Skeletal muscle cell (primary cell): Measurements from ENCODE around the gene RIC1.
"Not testable (repeated sequence)": the region's sequence is repeated elsewhere in the genome, so short reads cannot be mapped to it uniquely, and the experiment has no call there.

Experiments
- DNase-seq: peaks from one replicate; pipeline ENCODE4 v3.0.0-alpha.2; 2010; ENCODE audit warnings: low read depth
- H3K4me3 ChIP-seq: 2 replicates; pipeline ENCODE4 v1.5.1; 2011; ENCODE audit warnings: low read depth, mild to moderate bottlenecking, control low read depth, low read length, moderate library complexity

Gene RIC1

DNA sequence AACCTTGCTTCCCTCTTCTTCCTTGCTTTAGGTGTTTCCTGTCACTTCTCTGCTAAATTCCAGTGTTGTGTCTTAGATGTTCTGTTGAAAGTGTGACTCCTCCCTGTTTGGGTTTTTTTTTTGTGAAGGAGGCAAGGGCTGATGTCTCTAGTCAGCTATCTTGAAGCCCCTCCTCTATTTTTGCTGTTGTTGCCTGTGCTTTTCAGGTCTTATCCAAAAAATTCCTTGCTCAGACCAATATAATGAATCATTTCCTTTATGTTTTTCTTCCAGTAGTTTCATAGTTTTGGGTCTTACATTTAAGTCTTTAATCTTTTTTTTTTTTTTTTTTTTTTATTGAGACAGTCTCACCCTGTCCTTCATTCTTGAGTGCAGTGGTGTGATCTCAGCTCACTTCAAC is 22.3 kb downstream of the RIC1 start:
- DNase-seq, result no peak
- no peak overlapping the region for H3K4me3 ChIP-seq

- no peak overlapping the region for H3K4me3 ChIP-seq
- no peak for DNase-seq
Observed at GRCh38 chr9:5652821-5653220, 23.9 kb downstream of the RIC1 start.

DNA sequence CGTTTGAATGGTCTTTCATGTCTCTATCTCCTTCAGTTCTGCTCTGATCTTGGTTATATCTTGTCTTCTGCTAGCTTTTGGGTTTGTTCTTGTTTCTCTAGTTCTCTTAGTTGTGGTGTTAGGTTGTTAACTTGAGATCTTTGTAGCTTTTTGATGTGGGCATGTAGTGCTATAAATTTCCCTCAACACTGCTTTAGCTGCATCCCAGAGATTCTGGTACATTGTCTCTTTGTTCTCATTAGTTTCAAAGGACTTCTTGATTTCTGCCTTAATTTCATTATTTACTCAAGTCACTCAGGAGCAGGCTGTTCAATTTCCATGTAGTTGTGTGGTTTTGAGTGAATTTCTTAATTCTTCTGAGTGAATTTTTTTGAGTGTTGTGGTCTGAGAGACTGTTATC is 33.9 kb downstream of the RIC1 start:
- H3K4me3 ChIP-seq, DNase-seq: not testable (repeated sequence)

DNA sequence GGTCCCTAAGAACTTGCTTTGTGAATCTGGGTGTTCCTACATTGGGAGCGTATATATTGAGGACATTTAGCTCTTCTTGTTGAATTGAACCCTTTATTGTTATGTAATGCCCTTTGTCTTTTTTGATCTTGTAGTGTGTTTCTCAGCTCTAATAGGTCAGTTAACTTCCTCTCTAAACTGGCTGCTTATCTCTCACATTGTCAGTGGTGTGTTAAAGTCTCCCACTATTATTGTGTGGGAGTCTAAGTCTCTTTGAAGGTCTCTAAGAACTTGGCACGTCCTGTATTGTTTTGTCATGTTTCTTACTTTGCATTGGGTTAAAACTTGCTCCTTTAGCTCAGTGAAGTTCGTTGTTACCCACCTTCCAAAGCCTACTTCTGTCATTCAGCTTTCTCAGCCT is 36.2 kb downstream of the RIC1 start:
- no peak overlapping the region for H3K4me3 ChIP-seq
- no peak for DNase-seq

DNA sequence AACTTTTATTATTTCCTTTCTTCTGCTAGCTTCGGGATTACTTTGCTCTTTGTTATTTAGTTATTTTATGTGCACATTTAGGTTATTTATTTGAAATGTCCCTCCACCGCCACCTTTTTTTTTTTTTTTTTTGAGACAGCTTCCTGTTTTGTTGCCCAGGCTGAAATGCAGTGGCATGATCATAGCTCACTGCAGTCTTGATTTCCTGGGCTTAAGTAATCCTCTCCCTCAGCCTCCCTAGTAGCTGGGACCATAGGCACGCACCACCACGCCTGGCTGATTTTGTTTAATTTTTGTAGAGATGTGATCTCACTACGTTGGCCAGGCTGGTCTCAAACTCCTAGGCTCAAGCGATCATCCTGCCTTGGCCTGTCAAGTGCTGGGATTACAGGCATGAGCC is 38.5 kb downstream of the RIC1 start:
- H3K4me3 ChIP-seq, result no peak overlapping the region
- DNase-seq, result no peak

GRCh38 chr9:5670079-5670478 is 41.2 kb downstream of the RIC1 start:
- H3K4me3 ChIP-seq, result no peak overlapping the region
- no peak for DNase-seq

GRCh38 chr9:5671711-5672353 is 42.9 kb downstream of the RIC1 start:
- H3K4me3 ChIP-seq, result no peak overlapping the region
- DNase-seq, result no peak

DNA sequence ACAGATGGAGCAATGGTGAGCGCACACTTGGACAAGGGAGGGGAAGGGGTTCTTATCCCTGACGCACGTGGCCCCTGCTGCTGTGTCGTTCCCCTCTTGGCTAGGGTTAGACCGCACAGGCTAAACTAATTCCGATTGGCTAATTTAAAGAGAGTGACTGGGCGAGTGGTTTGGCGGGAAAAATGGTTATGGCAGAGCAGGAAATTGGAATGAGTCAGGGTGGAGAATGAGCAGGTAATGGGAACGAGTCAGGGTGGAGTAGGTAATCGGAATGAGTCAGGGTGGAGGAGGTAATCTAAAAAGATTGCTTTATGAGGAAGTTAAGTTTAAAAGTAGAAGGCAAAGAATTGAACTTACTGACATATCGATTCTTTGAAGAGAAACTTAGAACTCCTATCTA is 46.1 kb downstream of the RIC1 start:
- not testable (repeated sequence) for H3K4me3 ChIP-seq, DNase-seq

DNA sequence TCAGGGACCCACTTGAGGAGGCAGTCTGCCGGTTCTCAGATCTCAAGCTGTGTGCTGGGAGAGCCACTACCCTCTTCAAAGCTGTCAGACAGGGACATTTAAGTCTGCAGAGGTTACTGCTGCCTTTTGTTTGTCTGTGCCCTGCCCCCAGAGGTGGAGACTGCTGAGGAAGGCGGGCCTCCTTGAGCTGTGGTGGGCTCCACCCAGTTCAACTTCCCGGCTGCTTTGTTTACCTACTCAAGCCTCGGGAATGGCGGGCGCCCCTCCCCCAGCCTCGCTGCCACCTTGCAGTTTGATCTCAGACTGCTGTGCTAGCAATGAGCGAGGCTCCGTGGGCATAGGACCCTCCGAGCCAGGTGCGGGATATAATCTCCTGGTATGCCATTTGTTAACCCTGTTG is 54.7 kb downstream of the RIC1 start:
- not testable (repeated sequence) for H3K4me3 ChIP-seq, DNase-seq

DNA sequence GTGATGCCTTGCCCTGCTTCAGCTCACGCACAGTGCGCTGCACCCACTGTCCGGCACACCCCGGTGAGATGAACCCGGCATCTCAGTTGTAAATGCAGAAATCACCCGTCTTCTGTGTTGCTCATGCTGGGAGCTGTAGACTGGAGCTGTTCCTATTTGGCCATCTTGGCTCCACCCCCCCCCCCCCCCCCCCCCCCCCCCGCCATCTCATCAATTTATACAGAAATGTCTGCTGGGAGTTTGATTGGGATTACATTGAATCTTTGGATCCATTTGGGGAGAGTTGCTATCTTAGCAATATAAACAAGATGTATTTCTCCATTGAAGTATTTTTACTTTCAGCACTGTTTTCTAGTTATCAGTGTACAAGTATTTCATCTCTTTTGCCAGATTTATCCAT is 55.2 kb downstream of the RIC1 start:
- no peak overlapping the region for H3K4me3 ChIP-seq
- DNase-seq, result no peak

GRCh38 chr9:5688109-5688508 is 59.2 kb downstream of the RIC1 start:
- H3K4me3 ChIP-seq, result no peak overlapping the region
- no peak for DNase-seq

DNA sequence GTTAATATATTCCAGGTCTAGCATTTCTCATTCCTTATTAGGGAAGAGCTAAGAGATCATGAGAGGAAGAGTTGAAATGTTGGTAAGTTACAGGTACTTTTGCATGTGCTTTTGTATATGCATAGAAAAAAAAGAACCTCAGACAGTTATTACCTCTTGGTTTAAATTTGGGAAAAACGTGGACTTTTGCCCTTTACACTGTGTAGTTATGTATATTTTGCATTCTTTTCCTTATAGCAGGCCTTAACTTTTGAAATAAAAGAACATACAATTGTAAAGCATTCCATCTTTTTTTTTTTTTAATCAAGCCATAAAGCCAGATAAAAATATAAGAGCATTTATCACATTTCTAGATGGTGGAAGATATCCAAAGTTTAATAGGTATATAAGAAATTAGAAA is 61.4 kb downstream of the RIC1 start:
- no peak overlapping the region for H3K4me3 ChIP-seq
- DNase-seq, result no peak

- H3K4me3 ChIP-seq, result no peak overlapping the region
- no peak for DNase-seq
Observed at GRCh38 chr9:5695860-5696259, 67.0 kb downstream of the RIC1 start.

DNA sequence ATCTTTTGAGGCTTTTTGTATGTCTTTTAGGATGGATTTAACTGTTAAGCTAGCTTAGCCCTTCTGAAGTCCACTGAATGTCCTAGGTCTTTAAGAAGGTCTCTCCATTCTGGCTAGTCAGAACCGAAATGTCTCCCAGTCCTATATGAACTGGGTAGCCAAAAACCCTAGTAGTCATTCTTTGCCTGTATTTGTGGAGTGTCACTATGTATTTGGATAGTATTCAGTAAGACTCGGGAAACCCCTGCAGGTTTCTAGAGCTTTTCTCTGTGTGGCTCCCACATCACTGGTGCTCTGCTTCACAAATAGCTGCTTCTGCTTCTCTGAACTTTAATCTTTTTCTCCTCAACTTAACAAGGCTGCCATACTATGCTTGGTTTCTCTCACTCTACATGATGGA is 68.0 kb downstream of the RIC1 start:
- no peak overlapping the region for H3K4me3 ChIP-seq
- DNase-seq, result no peak

GRCh38 chr9:5698004-5698403 is 69.1 kb downstream of the RIC1 start:
- no peak for DNase-seq
- no peak overlapping the region for H3K4me3 ChIP-seq

DNA sequence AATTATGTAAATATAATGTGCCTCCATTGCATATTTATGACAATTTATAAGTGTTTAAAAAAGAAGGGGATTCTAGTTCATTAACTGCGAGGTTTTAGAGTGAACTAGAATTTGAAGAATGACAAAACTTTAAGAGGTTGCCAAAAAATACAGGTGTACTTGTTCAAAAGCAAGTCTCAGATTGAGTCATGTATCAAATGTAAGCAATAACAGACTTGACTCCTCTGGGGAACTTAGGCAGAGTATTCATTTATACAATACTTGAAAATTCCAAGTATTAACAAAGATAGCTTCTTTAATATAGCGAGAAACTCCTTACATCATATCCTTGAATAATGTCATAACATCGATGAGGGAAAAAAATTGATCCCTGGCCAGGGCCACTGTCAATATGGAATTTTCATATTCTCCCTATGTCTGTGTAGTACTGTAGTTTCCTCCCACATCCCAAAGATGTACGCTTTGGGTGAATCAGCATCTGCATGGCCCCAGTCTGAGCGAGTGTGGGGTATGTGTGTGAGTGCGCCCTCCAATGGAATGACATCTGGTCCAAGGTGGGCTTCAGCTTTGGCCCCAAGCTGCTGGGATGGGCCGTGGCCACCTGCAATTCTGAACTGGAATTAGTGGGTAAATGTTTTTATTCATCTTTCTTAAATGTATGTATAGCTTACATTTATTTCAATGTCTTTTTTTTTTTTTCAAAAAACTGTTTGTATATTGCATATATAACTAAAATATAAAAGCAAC is 70.1 kb downstream of the RIC1 start:
- no peak for DNase-seq

DNA sequence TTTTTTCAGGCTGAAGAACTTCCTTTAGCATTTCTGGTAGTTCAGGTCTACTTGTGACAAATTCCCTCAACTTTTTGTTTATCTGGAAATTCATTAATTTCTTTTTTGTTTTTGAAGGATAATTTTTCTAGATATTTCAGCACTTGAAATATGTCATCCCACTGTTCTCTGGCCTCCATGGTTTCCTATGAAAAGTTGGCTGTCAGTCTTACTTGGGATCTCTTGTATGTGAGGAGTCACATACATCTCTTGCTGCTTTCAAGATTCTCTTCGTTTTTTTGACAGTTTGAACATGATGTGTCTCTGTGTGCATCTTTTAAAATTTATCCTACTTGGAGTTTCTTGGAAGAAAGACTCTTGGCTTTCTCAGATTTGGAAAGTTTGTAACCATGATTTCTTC is 79.5 kb downstream of the RIC1 start:
- no peak overlapping the region for H3K4me3 ChIP-seq
- no peak for DNase-seq

More for the DNA sequence above, 70.1 kb downstream of the RIC1 start:
- H3K4me3 ChIP-seq, result no peak overlapping the region

- DNase-seq, result no peak
- H3K4me3 ChIP-seq, result no peak overlapping the region
Observed at GRCh38 chr9:5712651-5713390, 83.9 kb downstream of the RIC1 start.

- DNase-seq, result no peak
- H3K4me3 ChIP-seq, result no peak overlapping the region
Observed at GRCh38 chr9:5714501-5715401, 85.8 kb downstream of the RIC1 start.
